Measurements from ENCODE around the gene EXOSC9.

GRCh38 chr4:121777625-121778024 lies 23.5 kb upstream of the EXOSC9 start:
- TF ChIP-seq EP300 (IDR thresholded peaks at IDR 0.05) (no peak), POLR2AphosphoS5 (IDR thresholded peaks at IDR 0.05) (no peak), CTCF (IDR thresholded peaks at IDR 0.05) (no peak)

Data from stomach (tissue), 4 donors.